OCI-LY3 (cell line): ENCODE data around the gene EEF1AKMT3.

ENCODE experiments used
- CTCF ChIP-seq: fragments of 200-600, 300-600 bp; sonication (generic); IDR thresholded peaks from 2 replicates; pipeline ENCODE4 v1.5.1; 2014; ENCODE audit warnings: antibody characterized with exemption, low read length, low read depth
- EZH2phosphoT487 ChIP-seq: fragments of 200-600 bp; shearing (Covaris generic); IDR thresholded peaks from 2 replicates; pipeline ENCODE4 v1.6.1; 2018; ENCODE audit warnings: antibody characterized with exemption, mixed run types, low read depth

GRCh38 chr12:57735952-57736740 lies 36.3 kb upstream of the EEF1AKMT3 start:
- TF ChIP-seq CTCF (no peak), EZH2phosphoT487 (no peak)
